HuH-7.5 (cell line): ENCODE measurements around the gene LUZP1.

Experiments used
- DNase-seq: peaks from one replicate; pipeline ENCODE4 v3.0.0; 2011; ENCODE audit warnings: low spot score

Gene LUZP1

GRCh38 chr1:23084880-23085279 is 83.8 kb downstream of the LUZP1 start:
- DNase-seq, result no peak

DNA sequence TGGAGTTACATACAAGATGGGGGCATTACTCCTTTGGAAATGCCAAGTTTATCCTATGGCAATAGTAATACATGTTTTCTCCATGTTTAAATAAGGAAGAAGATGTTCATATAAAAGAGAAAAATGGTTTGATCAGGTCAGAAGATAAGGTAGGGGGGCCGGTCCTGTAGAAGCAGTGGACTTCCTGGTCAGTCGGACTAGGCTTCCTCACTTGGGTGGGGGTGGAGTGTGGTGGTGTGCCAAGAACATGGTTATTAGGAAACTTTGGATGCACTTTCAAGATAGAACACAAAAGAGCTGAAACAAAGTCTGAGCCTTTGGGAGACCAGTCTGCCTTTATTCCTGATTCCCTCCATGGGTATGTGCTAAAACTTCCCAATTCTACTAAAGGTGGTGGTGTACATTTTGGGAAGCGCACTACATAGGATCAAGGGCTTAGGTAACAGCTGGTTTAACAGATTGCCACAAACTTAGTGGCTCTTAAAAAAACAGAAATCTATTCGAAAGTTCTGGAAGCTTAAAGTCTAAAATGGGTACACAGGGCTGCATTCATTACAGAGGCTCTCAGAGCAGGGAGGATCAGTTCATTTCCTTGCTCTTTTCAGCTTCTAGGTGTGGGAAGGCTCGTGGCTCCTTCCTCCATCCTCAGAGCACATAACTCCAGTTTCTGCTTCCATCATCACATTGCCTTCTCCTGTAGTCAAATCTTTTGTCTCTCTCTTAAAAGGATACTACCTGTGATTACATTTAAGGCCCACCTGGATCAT is 84.8 kb downstream of the LUZP1 start:
- no peak for DNase-seq

DNA sequence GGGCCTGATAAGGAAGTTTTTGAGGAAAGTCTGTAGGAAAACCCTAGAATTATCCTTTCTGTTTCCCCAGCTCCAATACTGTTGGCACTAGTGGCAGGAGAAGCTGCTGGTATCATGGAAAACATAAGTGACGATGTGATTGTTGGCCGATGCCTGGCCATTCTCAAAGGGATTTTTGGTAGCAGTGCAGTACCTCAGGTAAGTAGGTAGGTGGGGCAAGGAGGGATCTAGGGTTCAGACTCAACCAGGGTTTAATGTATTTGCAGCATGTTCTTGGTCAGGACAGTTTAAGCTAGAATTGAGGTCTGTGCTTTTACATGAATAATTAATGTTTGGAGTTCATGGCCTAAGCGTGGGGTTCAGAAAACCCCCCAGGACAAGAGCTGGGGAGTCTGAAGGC is 87.3 kb downstream of the LUZP1 start:
- no peak for DNase-seq

DNA sequence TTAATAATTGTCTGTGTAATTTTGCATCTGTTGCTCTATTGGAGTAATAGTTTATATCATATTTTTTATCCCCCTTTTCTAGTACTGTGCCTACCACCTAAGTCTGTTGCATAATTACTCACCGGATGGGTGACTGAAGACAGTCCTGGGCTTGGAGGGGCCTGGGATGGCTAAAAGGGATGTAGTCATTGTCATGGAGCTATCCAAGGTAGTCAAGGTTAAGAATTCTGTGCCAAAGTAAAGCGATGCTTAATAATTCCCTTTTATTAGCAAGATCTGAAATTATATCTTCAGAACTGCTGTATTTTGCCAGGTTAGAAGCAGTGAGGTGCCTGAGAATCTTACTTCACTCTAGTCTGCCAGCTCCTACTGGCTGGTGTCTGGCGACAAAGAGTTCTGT is 87.8 kb downstream of the LUZP1 start:
- no peak for DNase-seq

- DNase-seq, result no peak
These were observed 89.6 kb downstream of the LUZP1 start for GRCh38 chr1:23079025-23079424.

- DNase-seq, result no peak
These were observed 94.6 kb downstream of the LUZP1 start for GRCh38 chr1:23074012-23074411.

DNA sequence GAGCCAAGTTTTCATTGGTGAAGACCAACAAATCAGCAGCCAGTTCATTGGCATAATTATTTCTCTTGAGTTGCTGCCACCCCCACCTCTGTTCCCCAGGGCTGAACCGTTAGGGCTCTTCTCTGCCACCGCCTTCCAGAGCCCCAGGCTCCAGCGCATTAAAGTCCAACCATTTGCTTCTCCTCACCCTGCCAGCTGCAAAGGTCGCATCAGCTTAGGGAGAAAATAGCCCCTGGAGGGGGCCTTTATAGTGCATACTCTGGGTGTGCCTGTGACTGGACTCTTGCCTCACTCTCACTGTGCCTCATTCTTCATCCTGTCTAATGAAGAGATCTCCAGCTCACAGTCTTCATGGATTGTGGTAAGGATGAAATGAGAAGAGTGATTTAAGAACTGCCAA is 99.0 kb downstream of the LUZP1 start:
- no peak for DNase-seq

- no peak for DNase-seq
These were observed 99.5 kb downstream of the LUZP1 start for GRCh38 chr1:23069149-23069548.

DNA sequence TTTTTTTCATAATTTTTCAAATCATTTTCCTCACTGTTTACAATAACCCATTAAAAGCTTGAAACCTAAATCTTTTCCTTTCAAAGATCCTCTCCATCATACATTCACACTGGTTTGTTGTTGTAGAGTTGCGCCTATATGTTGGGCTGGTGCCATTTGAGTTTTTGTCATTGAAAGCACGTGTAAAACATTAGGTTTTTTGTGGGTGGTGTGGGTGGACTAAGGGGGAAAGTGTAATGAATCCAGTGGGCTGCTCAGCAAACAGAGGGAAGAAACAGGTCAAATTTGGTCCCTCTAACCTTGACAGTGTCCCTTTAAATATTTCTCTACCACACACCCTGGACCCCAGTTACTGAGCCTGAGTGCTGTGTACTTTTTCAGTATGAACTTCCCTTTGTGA is 102.6 kb downstream of the LUZP1 start:
- DNase-seq, result no peak

DNA sequence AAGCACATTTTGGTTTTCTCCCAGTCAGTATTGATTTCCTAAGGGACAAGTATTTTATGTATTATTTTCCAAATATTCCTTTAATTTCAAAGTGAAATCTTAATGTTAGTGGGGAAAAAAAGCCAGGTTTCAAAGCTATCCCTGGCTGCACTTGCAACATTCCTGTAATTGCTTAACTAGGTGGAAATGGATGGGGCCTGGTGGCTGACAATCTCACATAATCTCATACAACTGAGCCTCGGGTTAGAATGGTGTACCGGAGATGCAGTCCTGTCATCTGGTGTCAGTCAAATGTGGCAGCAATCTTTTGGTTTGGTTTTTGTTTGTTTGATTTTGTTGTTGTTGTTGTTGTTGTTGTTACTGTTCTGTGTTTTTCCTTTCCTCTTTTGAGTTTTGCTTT is 103.3 kb downstream of the LUZP1 start:
- DNase-seq, result no peak

GRCh38 chr1:23062271-23062670 is 106.4 kb downstream of the LUZP1 start:
- DNase-seq, result no peak

DNA sequence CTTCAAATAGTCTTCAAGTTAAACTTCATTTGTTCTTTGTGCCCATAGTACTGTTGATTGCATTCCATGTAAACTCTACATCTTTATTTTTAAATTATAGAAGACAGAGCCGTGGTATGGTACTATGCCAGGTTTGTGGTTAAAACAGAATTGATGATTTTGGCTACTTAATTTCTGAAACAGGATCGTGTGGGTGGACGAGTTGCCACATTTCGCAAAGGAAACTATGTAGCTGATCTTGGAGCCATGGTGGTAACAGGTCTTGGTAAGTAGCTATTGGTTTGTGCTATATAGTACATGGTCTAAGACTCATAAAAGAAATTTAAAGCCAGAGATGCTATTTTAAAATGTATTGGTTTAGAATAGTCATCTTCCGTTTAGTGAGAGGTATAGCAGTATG is 111.4 kb downstream of the LUZP1 start:
- DNase-seq, result no peak

- no peak for DNase-seq
These were observed 117.3 kb downstream of the LUZP1 start for GRCh38 chr1:23051290-23051909.

- no peak for DNase-seq
These were observed 118.5 kb downstream of the LUZP1 start for GRCh38 chr1:23050201-23050600.

- DNase-seq, result no peak
These were observed 124.6 kb downstream of the LUZP1 start for GRCh38 chr1:23044035-23044434.

GRCh38 chr1:23040509-23040908 is 128.1 kb downstream of the LUZP1 start:
- no peak for DNase-seq

DNA sequence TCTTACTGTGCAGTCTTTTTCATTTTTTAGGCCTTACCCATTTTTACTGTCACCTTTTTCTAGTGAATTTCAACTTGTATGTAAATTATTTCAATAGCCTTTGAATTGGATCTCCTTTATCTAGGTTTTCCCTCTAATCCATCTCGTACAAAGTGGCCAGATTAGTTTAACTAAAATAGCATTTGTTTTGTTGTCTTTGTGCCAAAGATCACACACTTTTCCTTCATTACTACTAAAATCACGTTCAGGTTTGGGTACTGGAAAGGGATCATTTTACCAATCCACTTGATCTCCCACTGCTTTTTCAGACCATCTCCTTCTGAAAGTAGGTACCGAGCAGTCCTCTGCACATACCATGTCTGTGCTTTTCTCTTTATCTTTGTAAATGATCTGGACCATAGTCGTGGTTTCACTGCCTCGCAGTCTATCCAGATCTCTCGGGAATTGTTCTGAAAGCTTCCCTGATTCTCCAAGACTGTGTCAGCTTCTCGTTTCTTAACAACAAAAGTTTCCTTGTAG is 129.3 kb downstream of the LUZP1 start:
- no peak for DNase-seq

- DNase-seq, result no peak
These were observed 131.4 kb downstream of the LUZP1 start for GRCh38 chr1:23037081-23037740.

DNA sequence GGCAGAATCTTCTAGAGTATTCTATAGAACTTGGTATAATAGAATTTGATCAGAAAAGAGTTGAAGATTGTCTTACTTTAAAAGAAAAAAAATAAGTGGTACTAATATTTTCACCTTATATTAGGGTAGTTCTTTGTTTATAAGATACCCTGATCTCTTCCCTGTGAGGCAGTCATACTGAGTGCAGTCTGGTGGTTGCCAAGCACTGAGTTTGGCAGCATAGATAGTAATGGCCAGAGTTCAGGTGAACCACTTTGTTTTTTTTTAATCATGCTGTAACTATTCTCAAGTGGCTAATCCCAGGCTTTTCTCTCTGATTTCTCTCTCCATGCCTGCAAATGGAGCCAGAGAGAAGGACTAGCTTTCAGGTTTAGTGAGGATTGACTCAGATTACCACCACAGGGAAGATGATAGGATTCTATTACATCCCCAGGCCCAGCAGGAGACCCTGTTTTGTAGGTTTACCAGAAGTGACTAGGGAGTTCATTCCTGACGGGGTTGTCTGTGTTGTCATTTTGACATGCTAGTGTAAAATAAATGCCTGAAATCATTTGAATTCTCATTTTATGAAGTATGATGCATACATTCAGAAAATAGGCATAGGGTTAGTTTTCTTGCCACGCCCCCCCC is 132.7 kb downstream of the LUZP1 start:
- no peak for DNase-seq
